Choroid plexus epithelial cell (primary cell): ENCODE data around the gene SCFD2.
A peak's percentile ranks its signal among the peaks of the same experiment; 100 is the strongest.

ENCODE experiments used
- DNase-seq: peaks from one replicate; pipeline ENCODE4 v3.0.0-alpha.2; 2010; ENCODE audit warnings: low read depth
- H3K4me3 ChIP-seq: 2 replicates; pipeline ENCODE4 v1.5.1; 2011; ENCODE audit warnings: low read depth, mild to moderate bottlenecking, control low read depth, low read length, moderate library complexity
- TF ChIP-seq, protein P1 (sequence below): conservative IDR thresholded peaks from 2 replicates; pipeline ENCODE4 v1.5.1; 2011; ENCODE audit warnings: low read depth, mild to moderate bottlenecking, control low read depth, inconsistent platforms, low read length, moderate library complexity

The SCFD2 gene

GRCh38 chr4:52915730-52916300, 450.0 kb downstream of the SCFD2 start:
- TF ChIP-seq, protein P1, sequence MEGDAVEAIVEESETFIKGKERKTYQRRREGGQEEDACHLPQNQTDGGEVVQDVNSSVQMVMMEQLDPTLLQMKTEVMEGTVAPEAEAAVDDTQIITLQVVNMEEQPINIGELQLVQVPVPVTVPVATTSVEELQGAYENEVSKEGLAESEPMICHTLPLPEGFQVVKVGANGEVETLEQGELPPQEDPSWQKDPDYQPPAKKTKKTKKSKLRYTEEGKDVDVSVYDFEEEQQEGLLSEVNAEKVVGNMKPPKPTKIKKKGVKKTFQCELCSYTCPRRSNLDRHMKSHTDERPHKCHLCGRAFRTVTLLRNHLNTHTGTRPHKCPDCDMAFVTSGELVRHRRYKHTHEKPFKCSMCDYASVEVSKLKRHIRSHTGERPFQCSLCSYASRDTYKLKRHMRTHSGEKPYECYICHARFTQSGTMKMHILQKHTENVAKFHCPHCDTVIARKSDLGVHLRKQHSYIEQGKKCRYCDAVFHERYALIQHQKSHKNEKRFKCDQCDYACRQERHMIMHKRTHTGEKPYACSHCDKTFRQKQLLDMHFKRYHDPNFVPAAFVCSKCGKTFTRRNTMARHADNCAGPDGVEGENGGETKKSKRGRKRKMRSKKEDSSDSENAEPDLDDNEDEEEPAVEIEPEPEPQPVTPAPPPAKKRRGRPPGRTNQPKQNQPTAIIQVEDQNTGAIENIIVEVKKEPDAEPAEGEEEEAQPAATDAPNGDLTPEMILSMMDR: no peak
- DNase-seq: no peak
- H3K4me3 ChIP-seq: no peak overlapping the region

DNA sequence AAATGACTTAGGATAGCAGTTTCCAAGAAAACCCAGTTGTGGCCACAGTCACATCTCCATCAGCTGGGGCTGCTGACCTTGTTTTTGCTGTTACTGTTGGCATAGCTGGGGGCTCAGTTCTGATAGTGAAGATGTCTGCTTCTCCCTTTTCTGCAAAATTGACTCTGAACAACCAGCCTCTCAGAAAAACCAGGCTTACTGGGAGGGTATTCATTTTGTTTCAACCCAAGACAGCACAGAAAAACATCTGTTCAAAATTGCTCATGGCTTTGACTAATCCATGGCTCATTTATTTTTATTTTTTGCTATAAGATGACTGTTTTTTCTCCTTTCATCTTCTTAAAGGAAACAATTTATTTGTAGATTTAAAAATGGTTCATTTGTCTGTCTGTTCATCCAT, 450.7 kb downstream of the SCFD2 start:
- TF ChIP-seq, protein P1: no peak
- no peak for DNase-seq
- H3K4me3 ChIP-seq: no peak overlapping the region

GRCh38 chr4:52914051-52914605, 451.7 kb downstream of the SCFD2 start:
- no peak overlapping the region for H3K4me3 ChIP-seq
- TF ChIP-seq, protein P1: no peak
- peak; percentile 72 for DNase-seq

DNA sequence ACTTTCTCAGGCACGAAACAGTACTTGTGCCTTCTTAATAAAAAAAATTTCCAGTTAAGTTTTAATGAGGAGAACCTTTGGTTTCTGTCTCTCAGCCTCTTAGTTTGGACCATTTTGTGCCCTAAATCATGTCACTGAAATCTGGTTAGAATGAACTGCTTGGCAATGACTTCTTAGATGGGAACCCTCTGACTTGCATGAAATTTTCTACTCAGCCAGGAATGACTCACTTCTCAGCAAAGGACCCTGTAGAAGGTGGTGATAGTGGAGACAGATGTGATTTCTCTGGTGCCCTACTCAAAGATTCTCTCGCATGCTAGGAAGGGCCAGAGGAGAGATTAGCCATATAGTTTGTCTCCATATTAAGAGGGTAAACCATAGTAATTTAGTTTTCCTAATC, 453.3 kb downstream of the SCFD2 start:
- H3K4me3 ChIP-seq: no peak overlapping the region
- TF ChIP-seq, protein P1: no peak
- DNase-seq: peak; percentile 43

GRCh38 chr4:52911684-52912294, 454.1 kb downstream of the SCFD2 start:
- TF ChIP-seq, protein P1: peak; percentile 95
- peak; percentile 88 for DNase-seq
- H3K4me3 ChIP-seq: no peak overlapping the region

DNA sequence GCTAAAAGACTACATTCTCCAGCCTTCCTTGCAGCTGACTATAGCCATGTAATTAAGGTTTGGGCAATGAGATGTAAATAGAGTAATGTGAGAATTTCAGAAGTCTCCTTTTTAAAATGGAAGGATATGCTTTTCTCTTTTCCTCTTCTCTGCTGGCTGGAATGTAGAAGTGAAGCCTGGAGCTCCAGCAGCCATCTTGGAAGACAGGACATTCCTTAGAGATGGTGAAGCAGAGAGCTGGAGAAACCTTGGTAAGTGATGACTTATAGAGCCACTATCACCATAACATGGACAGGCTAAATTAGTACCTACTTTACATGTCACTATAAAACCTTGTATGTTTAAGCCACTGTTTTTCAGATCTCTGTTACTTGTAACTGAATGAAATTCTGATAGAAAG, 455.7 kb downstream of the SCFD2 start:
- H3K4me3 ChIP-seq: no peak overlapping the region
- DNase-seq: no peak
- TF ChIP-seq, protein P1: peak; percentile 10

DNA sequence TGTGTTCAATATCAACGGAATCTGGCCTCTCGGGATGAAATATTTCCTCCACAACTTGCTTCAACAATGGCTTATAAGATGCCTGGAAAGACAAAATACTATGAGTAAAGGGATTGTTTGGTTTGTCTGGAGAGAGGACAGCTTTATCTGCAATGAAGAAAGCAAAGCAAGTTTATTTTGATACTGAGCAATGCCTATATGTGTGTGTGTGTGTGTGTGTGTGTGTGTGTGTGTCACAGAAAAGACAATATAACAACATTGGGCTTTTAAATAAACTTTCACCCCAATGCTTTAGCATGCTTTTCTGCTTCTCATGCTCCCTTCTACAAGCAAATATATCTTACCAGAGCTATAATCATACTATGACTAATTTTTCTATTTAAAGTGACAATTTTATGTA, 458.4 kb downstream of the SCFD2 start:
- TF ChIP-seq, protein P1: no peak
- no peak for DNase-seq
- H3K4me3 ChIP-seq: no peak overlapping the region
